HL-60/S4 treated with phorbol 12-myristate 13-acetate at 8.2 ng/mL for 4 days and 3 days (cell line): ENCODE data around the gene HINFP.
"Not testable (repeated sequence)": the region's sequence is repeated elsewhere in the genome, so short reads cannot be mapped to it uniquely, and the experiment has no call there.

Experiments
- in situ Hi-C: fragments of 300-500 bp; cut with MboI; formaldehyde crosslinking; loops from 2 replicates; pipeline ENCODE4 v1.15.0; 2022; ENCODE audit warnings: low sequenced_read_pairs

HINFP gene

DNA sequence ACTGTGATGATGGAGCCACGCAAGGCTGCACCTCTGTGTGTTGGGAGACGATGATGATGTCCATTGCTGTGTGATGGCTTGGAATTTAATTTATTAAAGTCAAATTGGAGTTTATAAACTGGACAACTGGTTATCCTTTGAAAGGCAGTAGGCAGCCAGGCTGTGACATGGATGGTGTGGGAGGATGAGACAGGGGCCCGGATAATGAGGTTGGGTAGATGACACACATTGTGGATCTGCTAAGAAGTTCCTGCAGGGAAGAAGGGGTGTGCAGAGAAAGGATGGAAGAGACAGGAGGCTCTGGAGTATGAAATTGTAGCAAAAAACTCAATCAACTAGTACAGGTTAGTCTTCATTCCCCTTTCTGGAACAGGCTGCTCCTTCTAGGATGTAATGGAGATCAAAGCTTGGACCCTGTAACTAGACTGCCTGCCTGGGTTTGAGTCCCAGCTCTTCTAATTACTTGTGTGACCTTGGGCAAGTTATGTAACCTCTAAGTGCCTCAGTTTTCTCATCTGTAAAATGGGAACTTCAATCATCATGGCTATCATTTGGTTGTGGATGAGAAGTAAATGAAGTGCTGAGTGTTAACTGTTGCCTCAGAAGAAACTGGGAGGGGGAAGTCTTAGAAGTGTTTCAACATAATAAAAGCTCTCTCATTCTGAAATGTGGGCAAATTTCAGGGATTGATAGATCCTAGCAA, 4.2 kb upstream of the HINFP start:
- in situ Hi-C loops = no loop called here

- in situ Hi-C loops = no loop called here
Measured at GRCh38 chr11:119118227-119118626, 3.2 kb upstream of the HINFP start.

DNA sequence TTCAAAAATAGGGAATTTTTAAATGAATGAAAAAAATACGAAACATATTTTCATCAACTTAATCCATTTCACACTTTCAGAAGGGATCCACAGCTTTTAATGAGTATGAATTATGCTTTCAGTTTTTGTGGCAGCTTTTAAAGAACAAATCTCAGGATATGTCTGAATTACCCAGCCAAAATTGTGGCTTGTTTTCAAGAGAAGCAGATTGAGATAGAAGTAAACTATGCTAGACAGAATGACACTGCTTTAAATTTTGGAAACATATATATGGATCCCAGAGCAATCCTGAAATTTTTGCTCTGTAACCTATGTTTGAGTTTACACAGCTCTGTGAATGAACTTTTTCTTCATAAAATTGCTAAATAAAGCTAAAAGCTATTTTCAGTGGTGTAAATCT, 2.4 kb upstream of the HINFP start:
- in situ Hi-C loops = no loop called here

DNA sequence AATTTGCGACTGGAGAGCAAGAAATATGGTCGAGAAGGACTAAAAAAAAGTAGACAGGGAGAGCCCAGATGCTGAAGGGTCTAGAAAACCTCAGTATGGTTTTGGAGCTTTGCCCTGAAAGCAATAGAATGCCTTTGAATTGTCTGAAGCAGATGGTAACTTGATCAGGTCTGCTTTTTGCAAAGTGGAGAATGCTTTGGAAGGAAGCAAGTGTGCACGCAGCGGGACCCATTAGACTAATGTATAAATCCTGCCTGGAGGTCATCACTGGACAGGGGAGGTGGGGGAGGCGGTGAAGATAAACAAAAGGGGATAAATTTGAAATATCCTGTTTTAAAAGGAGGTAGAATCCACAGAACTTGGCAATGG, 757 bp upstream of the HINFP start:
- in situ Hi-C loops = no loop called here

GRCh38 chr11:119121811-119122124, 388 bp downstream of the HINFP start:
- in situ Hi-C loops = no loop called here

GRCh38 chr11:119125821-119126220, 4.4 kb downstream of the HINFP start:
- in situ Hi-C loops = no loop called here

- in situ Hi-C loops = no loop called here
Measured at GRCh38 chr11:119126675-119127268, 5.4 kb downstream of the HINFP start.

- in situ Hi-C loops = no loop called here
Measured at GRCh38 chr11:119130662-119131061, 9.3 kb downstream of the HINFP start.

- in situ Hi-C loops = no loop called here
Measured at GRCh38 chr11:119134389-119134978, 13.1 kb downstream of the HINFP start.

DNA sequence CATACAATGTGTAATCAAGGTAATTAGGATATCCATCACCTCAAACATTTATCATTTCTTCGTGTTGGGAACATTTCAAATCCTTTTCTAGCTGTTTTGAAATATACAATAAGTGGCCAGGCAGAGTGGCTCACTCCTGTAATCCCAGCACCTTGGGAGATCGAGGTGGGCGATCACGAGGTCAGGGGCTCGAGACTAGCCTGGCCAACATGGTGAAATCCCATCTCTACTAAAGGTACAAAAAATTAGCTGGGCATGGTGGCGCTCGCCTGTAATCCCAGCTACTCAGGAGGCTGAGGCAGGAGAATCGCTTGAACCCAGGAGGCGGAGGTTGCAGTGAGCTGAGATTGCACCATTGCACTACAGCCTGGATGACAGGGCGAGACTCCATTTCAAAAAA, 17.9 kb downstream of the HINFP start:
- in situ Hi-C loops = not testable (repeated sequence)

DNA sequence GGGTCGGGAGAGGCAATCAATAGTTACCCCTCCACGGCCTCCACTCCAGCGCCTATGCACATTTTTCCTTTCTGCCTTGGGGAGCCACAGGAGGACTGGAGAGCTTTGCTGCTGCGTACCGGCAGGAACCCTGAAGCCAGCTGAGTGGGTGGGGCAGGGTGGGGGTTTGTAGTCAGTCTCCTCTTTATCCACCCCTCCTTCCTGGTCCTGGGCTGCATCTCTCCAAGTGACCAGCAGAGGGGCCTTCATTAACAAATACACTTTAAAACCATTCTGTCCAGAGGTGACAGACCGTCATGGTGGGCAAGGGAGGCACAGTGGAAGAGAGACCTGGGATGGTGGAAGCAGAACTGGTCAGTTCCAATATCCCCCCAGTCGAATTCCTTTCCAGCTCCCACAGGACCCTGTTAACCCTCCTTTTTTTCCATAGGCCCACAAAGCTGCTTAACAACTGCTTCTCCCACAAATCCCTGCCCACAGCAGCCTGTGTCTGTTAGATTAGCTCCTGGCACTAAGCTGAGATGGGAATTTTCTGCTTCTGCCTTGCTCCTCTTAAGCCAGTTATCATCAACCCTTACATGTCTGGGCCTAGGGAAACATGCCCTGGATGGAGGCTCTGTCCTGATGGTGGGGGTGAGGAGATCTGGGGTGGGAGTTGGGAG, 23.6 kb downstream of the HINFP start:
- in situ Hi-C loops = no loop called here

GRCh38 chr11:119145551-119145950, 24.2 kb downstream of the HINFP start:
- in situ Hi-C loops = no loop called here

DNA sequence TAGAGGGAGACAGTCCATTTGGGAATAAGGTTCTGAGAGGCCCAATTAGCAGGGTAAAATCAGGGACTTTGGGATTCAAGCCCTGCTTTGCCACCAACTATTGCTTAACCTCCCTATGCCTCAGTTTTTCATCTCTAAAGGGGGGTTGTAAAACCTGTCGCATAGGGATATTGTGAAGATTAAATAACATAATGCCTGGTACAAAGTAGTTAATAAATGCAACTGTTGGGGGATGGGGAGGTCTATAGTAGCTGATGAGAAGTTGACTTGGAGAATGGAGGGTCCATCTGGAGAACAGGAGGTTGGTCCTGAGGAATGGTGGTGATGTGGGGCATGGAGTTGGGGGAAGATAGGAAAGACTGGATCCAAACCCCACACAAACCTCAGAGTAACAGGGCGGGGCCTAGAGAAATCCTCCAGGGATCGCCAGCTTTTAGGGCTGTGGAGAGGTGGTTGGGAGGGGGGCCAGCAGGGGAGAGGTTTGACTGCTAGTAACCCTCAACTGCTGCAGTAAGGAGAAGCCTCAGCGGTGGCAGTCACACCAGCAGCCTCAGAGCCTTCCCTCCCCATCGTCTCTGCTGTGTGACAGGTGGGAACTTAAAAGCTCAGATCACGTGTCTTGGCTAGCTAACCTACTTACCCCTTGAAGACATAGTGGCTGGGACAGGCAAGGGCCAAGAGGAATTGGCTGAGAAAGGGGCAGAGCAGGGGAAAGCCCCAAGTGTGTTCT, 26.4 kb downstream of the HINFP start:
- in situ Hi-C loops = no loop called here

DNA sequence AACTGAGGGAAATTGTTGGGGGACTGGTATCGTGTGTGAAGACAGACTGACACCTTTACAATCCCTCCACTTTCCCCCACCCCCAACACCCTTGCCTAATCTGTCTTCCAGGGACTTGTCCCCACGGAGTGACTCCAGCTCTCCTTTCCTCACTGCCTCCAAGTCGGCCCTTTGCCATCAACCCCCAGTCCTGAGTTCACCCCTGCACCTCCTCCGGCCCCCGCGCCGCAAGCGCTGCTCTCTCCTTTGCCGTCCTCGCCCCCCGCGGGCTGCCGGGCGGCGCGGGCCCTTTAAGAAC, 27.3 kb downstream of the HINFP start:
- in situ Hi-C loops = no loop called here

- in situ Hi-C loops = no loop called here
Measured at GRCh38 chr11:119149018-119149785, 27.8 kb downstream of the HINFP start, which contains the start of gene ABCG4. Gene ABCG4 (plus strand): TSS chr11:119149052. CDS start chr11:119149966, 914 bp downstream.

DNA sequence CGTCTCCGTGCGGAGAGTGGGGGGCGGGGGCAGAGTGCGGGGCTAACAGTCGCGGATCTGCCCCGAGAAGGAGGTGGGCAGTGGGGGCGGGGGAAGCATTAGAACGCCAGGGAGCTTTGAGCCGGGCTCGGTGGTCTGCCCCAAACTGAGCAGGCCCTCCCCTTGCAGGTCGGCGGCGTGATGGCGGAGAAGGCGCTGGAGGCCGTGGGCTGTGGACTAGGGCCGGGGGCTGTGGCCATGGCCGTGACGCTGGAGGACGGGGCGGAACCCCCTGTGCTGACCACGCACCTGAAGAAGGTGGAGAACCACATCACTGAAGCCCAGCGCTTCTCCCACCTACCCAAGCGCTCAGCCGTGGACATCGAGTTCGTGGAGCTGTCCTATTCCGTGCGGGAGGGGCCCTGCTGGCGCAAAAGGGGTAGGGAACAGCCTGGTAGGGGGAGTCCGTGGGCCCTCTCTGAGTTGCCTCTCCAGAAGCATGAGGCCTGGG, 28.5 kb downstream of the HINFP start:
- in situ Hi-C loops = no loop called here

- in situ Hi-C loops = no loop called here
Measured at GRCh38 chr11:119152043-119152442, 30.7 kb downstream of the HINFP start.

GRCh38 chr11:119152604-119153003, 31.2 kb downstream of the HINFP start:
- in situ Hi-C loops = no loop called here

- in situ Hi-C loops = no loop called here
Measured at GRCh38 chr11:119153049-119153818, 31.9 kb downstream of the HINFP start.

GRCh38 chr11:119154178-119154577, 32.8 kb downstream of the HINFP start:
- in situ Hi-C loops = no loop called here
